Measurements from ENCODE around the gene RFC4.

The RFC4 gene

DNA sequence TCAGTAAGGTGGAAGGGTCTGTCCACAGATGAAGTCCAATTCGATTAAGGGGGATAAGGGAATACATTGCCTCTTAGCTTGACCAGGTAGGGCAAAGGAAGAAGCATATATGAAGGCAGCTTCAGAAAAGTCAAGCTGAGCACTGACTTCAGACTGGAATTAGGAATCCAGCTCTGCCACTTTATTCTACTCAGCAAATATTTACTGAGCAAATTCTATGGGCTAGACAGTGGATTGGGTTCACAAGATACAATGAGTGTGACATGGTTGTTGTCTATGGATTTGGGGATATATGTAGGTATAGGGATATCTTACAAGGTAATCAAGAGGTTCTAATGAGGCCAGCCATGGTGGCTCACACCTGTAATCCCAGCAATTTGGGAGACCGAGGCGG, 36.8 kb upstream of the RFC4 start:
- H3K4me3 ChIP-seq (ENCODE audit: low read depth in 1 of 5, low read length in 5 of 5), result peak overlapping the region; percentile 66 to 87 (median 72)
- H3K27me3 ChIP-seq (ENCODE audit: control insufficient read depth in 5 of 5, insufficient read depth in 4 of 5, low read length in 5 of 5), result peaks cover 0 to 2% (median 0%) of the 10 kb centered on the region in 5 donors
- peak overlapping the region; percentile 93 for H3K27ac ChIP-seq (ENCODE audit: low read depth, low read length)
- H3K36me3 ChIP-seq (ENCODE audit: control insufficient read depth in 5 of 5, insufficient read depth in 5 of 5, low read length in 5 of 5), result peaks cover 0 to 7% (median 0%) of the 10 kb centered on the region in 5 donors
- peaks cover 2 to 38% (median 36%) of the 10 kb centered on the region in 5 donors for H3K4me1 ChIP-seq (ENCODE audit: control insufficient read depth in 5 of 5, insufficient read depth in 5 of 5, low read length in 5 of 5)
- H3K9me3 ChIP-seq (ENCODE audit: control insufficient read depth in 5 of 5, low read length in 5 of 5), result no peaks in the 10 kb centered on the region
- peak overlapping the region; percentile 49 to 79 (median 62) for H3K9ac ChIP-seq (ENCODE audit: low read length in 5 of 5)

- H3K27ac ChIP-seq (ENCODE audit: low read depth, low read length), result peak within 1 kb of the TSS; percentile 93
- H3K4me1 ChIP-seq (ENCODE audit: control insufficient read depth in 5 of 5, insufficient read depth in 5 of 5, low read length in 5 of 5), result peaks cover 2 to 37% (median 35%) of the 10 kb centered on the region in 5 donors
- peaks cover 0 to 7% (median 0%) of the 10 kb centered on the region in 5 donors for H3K36me3 ChIP-seq (ENCODE audit: control insufficient read depth in 5 of 5, insufficient read depth in 5 of 5, low read length in 5 of 5)
- H3K9me3 ChIP-seq (ENCODE audit: control insufficient read depth in 5 of 5, low read length in 5 of 5), result no peaks in the 10 kb centered on the region
- H3K27me3 ChIP-seq (ENCODE audit: control insufficient read depth in 5 of 5, insufficient read depth in 4 of 5, low read length in 5 of 5), result peaks cover 0 to 2% (median 0%) of the 10 kb centered on the region in 5 donors
- H3K9ac ChIP-seq (ENCODE audit: low read length in 5 of 5), result peak within 1 kb of the TSS; percentile 62 to 79 (median 76)
- H3K4me3 ChIP-seq (ENCODE audit: low read depth in 1 of 5, low read length in 5 of 5), result peak within 1 kb of the TSS; percentile 66 to 87 (median 72)
Measured at GRCh38 chr3:186842426-186843038, 36.2 kb upstream of the RFC4 start, which contains the start of gene ADIPOQ. Gene ADIPOQ, plus strand, starts transcription at chr3:186842710. Its CDS starts 10,349 bp downstream, at chr3:186853059.

DNA sequence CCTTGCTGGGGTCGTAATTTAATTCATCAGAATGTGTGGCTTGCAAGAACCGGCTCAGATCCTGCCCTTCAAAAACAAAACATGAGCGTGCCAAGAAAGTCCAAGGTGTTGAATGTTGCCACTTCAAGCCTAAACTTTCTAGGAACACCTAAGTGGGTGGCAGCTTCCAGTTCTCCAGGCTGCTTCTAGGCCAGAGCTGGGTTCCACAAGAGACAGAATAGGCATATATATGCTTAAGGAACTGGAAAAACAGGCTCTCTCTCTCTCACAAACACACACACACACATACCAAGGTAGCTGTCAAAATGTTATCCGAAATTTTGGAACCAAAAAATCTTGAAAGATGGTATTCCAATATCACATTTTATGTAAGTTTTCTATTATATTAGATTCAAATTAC, 35.3 kb upstream of the RFC4 start:
- Histone ChIP-seq H3K27ac (ENCODE audit: low read depth, low read length) (peak overlapping the region; percentile 93), H3K4me3 (ENCODE audit: low read depth in 1 of 5, low read length in 5 of 5) (peak overlapping the region in 2 of 5 donors; percentile 1 to 71), H3K36me3 (ENCODE audit: control insufficient read depth in 5 of 5, insufficient read depth in 5 of 5, low read length in 5 of 5) (peaks cover 0 to 3% (median 0%) of the 10 kb centered on the region in 5 donors), H3K27me3 (ENCODE audit: control insufficient read depth in 5 of 5, insufficient read depth in 4 of 5, low read length in 5 of 5) (peaks cover 0 to 2% (median 0%) of the 10 kb centered on the region in 5 donors), H3K4me1 (ENCODE audit: control insufficient read depth in 5 of 5, insufficient read depth in 5 of 5, low read length in 5 of 5) (peaks cover 2 to 32% (median 27%) of the 10 kb centered on the region in 5 donors), H3K9ac (ENCODE audit: low read length in 5 of 5) (peak overlapping the region in 2 of 5 donors; percentile 54 to 68), H3K9me3 (ENCODE audit: control insufficient read depth in 5 of 5, low read length in 5 of 5) (no peaks in the 10 kb centered on the region)

GRCh38 chr3:186839874-186840641, 33.8 kb upstream of the RFC4 start:
- H3K9me3 ChIP-seq (ENCODE audit: control insufficient read depth in 5 of 5, low read length in 5 of 5), result no peaks in the 10 kb centered on the region
- no peak overlapping the region for H3K4me3 ChIP-seq (ENCODE audit: low read depth in 1 of 5, low read length in 5 of 5)
- H3K4me1 ChIP-seq (ENCODE audit: control insufficient read depth in 5 of 5, insufficient read depth in 5 of 5, low read length in 5 of 5), result peaks cover 2 to 27% (median 21%) of the 10 kb centered on the region in 5 donors
- H3K27ac ChIP-seq (ENCODE audit: low read depth, low read length), result peak overlapping the region; percentile 93
- no peaks in the 10 kb centered on the region for H3K36me3 ChIP-seq (ENCODE audit: control insufficient read depth in 5 of 5, insufficient read depth in 5 of 5, low read length in 5 of 5)
- H3K9ac ChIP-seq (ENCODE audit: low read length in 5 of 5), result peak overlapping the region in 2 of 5 donors; percentile 20 to 61
- peaks cover 0 to 2% (median 0%) of the 10 kb centered on the region in 5 donors for H3K27me3 ChIP-seq (ENCODE audit: control insufficient read depth in 5 of 5, insufficient read depth in 4 of 5, low read length in 5 of 5)

DNA sequence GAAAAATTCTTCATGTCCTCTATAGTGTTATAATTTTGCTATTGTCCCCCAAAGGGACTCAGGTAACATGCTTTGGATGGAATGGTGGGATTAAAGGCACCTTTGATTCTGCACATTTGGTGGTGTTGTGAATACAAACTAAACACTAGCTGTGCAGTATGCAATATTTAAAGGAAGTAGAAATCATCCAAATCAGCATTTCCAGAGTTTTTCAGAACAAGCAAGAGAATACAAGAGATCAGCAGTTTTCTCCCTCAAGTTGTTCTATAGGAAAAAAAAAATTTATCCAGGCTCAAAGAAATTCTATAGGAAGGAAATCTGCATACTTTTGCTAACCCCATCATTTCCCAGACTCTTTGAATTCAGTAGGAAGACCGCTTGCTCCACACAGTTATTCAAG, 26.0 kb upstream of the RFC4 start:
- no peaks in the 10 kb centered on the region for H3K9me3 ChIP-seq (ENCODE audit: control insufficient read depth in 5 of 5, low read length in 5 of 5)
- no peak overlapping the region for H3K9ac ChIP-seq (ENCODE audit: low read length in 5 of 5)
- no peaks in the 10 kb centered on the region for H3K36me3 ChIP-seq (ENCODE audit: control insufficient read depth in 5 of 5, insufficient read depth in 5 of 5, low read length in 5 of 5)
- peaks cover 0 to 22% (median 9%) of the 10 kb centered on the region in 5 donors for H3K27me3 ChIP-seq (ENCODE audit: control insufficient read depth in 5 of 5, insufficient read depth in 4 of 5, low read length in 5 of 5)
- no peak overlapping the region for H3K4me3 ChIP-seq (ENCODE audit: low read depth in 1 of 5, low read length in 5 of 5)
- H3K4me1 ChIP-seq (ENCODE audit: control insufficient read depth in 5 of 5, insufficient read depth in 5 of 5, low read length in 5 of 5), result peaks cover 3 to 24% (median 17%) of the 10 kb centered on the region in 5 donors
- H3K27ac ChIP-seq (ENCODE audit: low read depth, low read length), result peak overlapping the region; percentile 47

DNA sequence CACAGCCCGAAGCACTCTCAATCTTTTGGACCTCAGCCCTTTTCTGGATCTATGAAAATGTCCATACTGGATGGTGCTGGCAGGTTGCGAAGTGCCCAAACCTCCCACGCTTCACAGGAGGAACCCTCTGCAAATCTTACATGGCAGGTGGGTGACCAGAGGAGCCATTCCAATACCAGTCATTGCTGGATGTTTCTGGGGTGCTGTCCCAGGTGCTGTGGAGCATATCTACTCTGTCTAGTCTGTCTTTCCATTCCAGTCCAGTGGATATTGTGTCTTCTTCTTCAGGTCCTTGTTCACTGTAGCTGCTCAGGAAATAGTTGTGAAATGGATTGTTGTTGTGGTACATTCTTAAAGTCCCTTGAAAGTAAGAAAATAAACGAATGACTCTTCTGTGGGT, 25.5 kb upstream of the RFC4 start:
- Histone ChIP-seq H3K36me3 (ENCODE audit: control insufficient read depth in 5 of 5, insufficient read depth in 5 of 5, low read length in 5 of 5) (no peaks in the 10 kb centered on the region), H3K9me3 (ENCODE audit: control insufficient read depth in 5 of 5, low read length in 5 of 5) (no peaks in the 10 kb centered on the region), H3K27me3 (ENCODE audit: control insufficient read depth in 5 of 5, insufficient read depth in 4 of 5, low read length in 5 of 5) (peaks cover 0 to 22% (median 9%) of the 10 kb centered on the region in 5 donors), H3K9ac (ENCODE audit: low read length in 5 of 5) (no peak overlapping the region), H3K4me3 (ENCODE audit: low read depth in 1 of 5, low read length in 5 of 5) (no peak overlapping the region), H3K4me1 (ENCODE audit: control insufficient read depth in 5 of 5, insufficient read depth in 5 of 5, low read length in 5 of 5) (peaks cover 3 to 24% (median 17%) of the 10 kb centered on the region in 5 donors), H3K27ac (ENCODE audit: low read depth, low read length) (no peak overlapping the region)

- Histone ChIP-seq H3K4me1 (ENCODE audit: control insufficient read depth in 5 of 5, insufficient read depth in 5 of 5, low read length in 5 of 5) (peaks cover 7 to 51% (median 41%) of the 10 kb centered on the region in 5 donors), H3K27me3 (ENCODE audit: control insufficient read depth in 5 of 5, insufficient read depth in 4 of 5, low read length in 5 of 5) (peaks cover 3 to 34% (median 26%) of the 10 kb centered on the region in 5 donors), H3K9ac (ENCODE audit: low read length in 5 of 5) (no peak overlapping the region), H3K27ac (ENCODE audit: low read depth, low read length) (no peak overlapping the region), H3K9me3 (ENCODE audit: control insufficient read depth in 5 of 5, low read length in 5 of 5) (no peaks in the 10 kb centered on the region), H3K36me3 (ENCODE audit: control insufficient read depth in 5 of 5, insufficient read depth in 5 of 5, low read length in 5 of 5) (no peaks in the 10 kb centered on the region), H3K4me3 (ENCODE audit: low read depth in 1 of 5, low read length in 5 of 5) (no peak overlapping the region)
Measured at GRCh38 chr3:186828340-186828739, 22.1 kb upstream of the RFC4 start.

DNA sequence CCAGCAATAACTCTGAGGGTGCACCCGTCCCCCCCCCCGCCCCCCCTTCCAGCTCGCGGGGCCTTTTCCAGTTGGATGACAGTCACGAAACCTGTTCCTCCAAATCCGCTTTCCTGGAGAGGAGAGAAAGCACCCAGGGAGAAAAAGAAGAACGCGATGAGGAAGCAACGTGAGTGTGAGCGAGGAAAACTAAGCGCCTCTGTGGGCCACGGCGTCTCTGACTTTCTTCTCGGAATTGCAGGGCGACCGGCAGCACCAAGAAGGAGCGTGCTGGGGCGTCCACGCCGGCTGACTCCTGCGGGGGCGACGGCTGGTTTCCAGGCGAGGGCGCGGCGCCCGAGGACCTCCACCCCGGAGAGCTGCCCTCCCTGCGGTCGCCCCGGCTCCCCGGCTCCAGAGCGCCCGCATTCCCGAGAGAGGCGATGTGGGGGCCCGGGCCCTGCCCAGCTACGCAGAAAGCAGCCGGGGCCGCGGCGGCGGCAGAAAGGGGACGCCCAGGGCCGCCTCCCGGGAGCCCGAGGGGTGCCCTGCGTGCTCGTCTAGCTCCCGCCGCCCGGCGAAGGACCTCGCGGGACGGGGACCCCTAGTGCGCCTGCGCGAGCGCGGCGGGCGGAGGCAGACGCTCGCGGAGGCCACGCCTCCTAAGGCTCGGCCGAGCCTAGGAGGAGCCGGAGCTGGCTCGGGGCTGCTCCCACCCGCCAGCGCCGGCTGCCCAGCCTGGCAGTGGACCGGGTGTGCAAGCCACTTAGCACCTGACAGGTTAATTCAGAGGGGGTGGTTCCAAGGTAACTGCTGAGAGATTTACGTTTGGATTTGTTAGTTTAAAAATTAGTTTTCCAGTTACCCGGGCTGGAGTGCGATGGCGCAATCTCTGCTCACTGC, 20.9 kb upstream of the RFC4 start:
- Histone ChIP-seq H3K36me3 (ENCODE audit: control insufficient read depth in 5 of 5, insufficient read depth in 5 of 5, low read length in 5 of 5) (no peaks in the 10 kb centered on the region), H3K27me3 (ENCODE audit: control insufficient read depth in 5 of 5, insufficient read depth in 4 of 5, low read length in 5 of 5) (peaks cover 3 to 34% (median 26%) of the 10 kb centered on the region in 5 donors), H3K9me3 (ENCODE audit: control insufficient read depth in 5 of 5, low read length in 5 of 5) (no peaks in the 10 kb centered on the region), H3K4me3 (ENCODE audit: low read depth in 1 of 5, low read length in 5 of 5) (peak overlapping the region; percentile 62 to 74 (median 69)), H3K9ac (ENCODE audit: low read length in 5 of 5) (peak overlapping the region in 3 of 5 donors; percentile 66 to 78 (median 74)), H3K4me1 (ENCODE audit: control insufficient read depth in 5 of 5, insufficient read depth in 5 of 5, low read length in 5 of 5) (peaks cover 4 to 40% (median 35%) of the 10 kb centered on the region in 5 donors), H3K27ac (ENCODE audit: low read depth, low read length) (peak overlapping the region; percentile 65)

DNA sequence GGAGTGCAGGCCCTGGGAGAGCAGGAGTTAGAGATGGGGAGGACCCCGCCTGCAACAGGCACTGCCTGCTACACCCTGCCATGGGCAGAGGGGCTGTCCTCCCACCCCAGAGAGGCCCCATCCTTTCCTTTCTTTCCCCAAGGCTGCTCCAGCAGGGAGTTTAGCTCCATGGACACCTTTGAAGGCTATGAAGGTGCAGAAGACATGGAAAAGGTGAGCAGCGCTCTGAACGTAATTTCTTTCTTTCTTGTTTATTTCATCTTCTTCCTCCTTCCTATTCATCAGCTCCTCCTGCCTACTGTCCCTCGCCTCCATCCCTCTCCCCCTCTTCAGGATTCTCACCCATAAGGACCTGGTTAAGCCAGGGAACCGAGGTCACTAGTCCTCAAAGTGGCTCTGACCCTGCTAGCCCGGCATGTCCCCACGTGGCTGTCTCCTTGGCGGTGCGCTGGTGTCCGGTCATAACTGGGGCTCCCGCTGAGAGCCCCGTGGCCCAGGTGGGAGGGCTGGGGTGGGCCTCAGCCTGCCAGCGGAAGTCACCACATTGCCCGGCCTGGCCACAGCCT, 20.2 kb upstream of the RFC4 start:
- H3K27me3 ChIP-seq (ENCODE audit: control insufficient read depth in 5 of 5, insufficient read depth in 4 of 5, low read length in 5 of 5), result peaks cover 3 to 31% (median 26%) of the 10 kb centered on the region in 5 donors
- H3K9me3 ChIP-seq (ENCODE audit: control insufficient read depth in 5 of 5, low read length in 5 of 5), result no peaks in the 10 kb centered on the region
- H3K4me3 ChIP-seq (ENCODE audit: low read depth in 1 of 5, low read length in 5 of 5), result peak overlapping the region; percentile 57 to 74 (median 62)
- no peaks in the 10 kb centered on the region for H3K36me3 ChIP-seq (ENCODE audit: control insufficient read depth in 5 of 5, insufficient read depth in 5 of 5, low read length in 5 of 5)
- peak overlapping the region in 4 of 5 donors; percentile 5 to 74 (median 48) for H3K9ac ChIP-seq (ENCODE audit: low read length in 5 of 5)
- H3K27ac ChIP-seq (ENCODE audit: low read depth, low read length), result peak overlapping the region; percentile 60
- peaks cover 4 to 33% (median 28%) of the 10 kb centered on the region in 5 donors for H3K4me1 ChIP-seq (ENCODE audit: control insufficient read depth in 5 of 5, insufficient read depth in 5 of 5, low read length in 5 of 5)

All from subcutaneous abdominal adipose tissue (tissue), 5 donors.